Activated CD4-positive, alpha-beta T cell treated with anti-CD3 and anti-CD28 coated beads, Interleukin-2, amount 10 ng/mL, durations not matched to agents 7 days and 5 days (primary cell): ENCODE results near the gene UTS2B. TPM values are rescaled to one million over a fixed set of nuclear protein-coding genes. Genes with fewer than 3 reads are reported as not detected.
"Not testable (repeated sequence)": the region's sequence is repeated elsewhere in the genome, so short reads cannot be mapped to it uniquely, and the experiment has no call there.

Experiments
- CTCF ChIA-PET: fragments of 350-600 bp; sonication (Branson Sonifier 250); formaldehyde crosslinking; loops from one replicate; lab custom pipeline; 2021; ENCODE audit warnings: antibody characterized with exemption; lab: Charles Lee
- POLR2A ChIA-PET: fragments of 350-600 bp; sonication (Branson Sonifier 250); formaldehyde crosslinking; loops from one replicate; lab custom pipeline; 2021; ENCODE audit warnings: antibody characterized with exemption; lab: Charles Lee
- DNase-seq: peaks from one replicate; pipeline ENCODE4 v3.0.0-alpha.2; 2020
- H3K27ac Mint-ChIP-seq: one replicate; pipeline ENCODE4 v1.8.0; 2021; ENCODE audit warnings: mild to moderate bottlenecking, moderate library complexity, mixed read lengths
- H3K27me3 Mint-ChIP-seq: one replicate; pipeline ENCODE4 v1.8.0; 2021; ENCODE audit warnings: mixed read lengths
- H3K36me3 Mint-ChIP-seq: one replicate; pipeline ENCODE4 v1.8.0; 2021; ENCODE audit warnings: low read depth, mixed read lengths
- H3K4me1 Mint-ChIP-seq: one replicate; pipeline ENCODE4 v1.8.0; 2021; ENCODE audit warnings: mixed read lengths
- H3K4me3 Mint-ChIP-seq: one replicate; pipeline ENCODE4 v1.8.0; 2021; ENCODE audit warnings: mild to moderate bottlenecking, moderate library complexity, mixed read lengths
- H3K9me3 Mint-ChIP-seq: one replicate; pipeline ENCODE4 v1.8.0; 2021; ENCODE audit warnings: mixed read lengths
- total RNA-seq, 2 experiments: library from RNA; stranded (reverse); gene quantifications; one replicate each; pipeline ENCODE4 v1.2.3, GENCODE V29; 2021

Gene UTS2B
- total RNA-seq, 2 experiments from 2014 or later, result 0.20 TPM; not detected in 1

DNA sequence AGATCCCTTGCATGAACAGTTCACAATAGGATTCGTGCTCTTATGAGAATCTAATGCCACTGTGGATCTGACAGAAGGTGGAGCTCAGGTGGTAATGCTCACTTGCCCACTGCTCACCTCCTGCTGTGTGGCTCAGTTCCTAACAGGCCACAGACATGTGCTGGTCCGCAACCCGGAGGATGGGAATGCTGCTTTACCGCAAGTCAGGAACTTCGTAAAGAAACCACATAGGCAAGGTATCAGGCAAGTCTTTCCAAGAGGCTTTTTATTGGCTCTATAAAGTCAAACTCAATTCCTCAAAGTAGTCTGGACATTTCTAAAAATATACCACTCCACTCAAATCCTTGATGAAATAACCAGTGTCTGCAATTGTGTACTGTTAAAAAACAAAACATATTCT is 75.2 kb downstream of the UTS2B start:
- H3K27me3 Mint-ChIP-seq, result no peaks in the 10 kb centered on the region
- no peak overlapping the region for H3K4me3 Mint-ChIP-seq

DNA sequence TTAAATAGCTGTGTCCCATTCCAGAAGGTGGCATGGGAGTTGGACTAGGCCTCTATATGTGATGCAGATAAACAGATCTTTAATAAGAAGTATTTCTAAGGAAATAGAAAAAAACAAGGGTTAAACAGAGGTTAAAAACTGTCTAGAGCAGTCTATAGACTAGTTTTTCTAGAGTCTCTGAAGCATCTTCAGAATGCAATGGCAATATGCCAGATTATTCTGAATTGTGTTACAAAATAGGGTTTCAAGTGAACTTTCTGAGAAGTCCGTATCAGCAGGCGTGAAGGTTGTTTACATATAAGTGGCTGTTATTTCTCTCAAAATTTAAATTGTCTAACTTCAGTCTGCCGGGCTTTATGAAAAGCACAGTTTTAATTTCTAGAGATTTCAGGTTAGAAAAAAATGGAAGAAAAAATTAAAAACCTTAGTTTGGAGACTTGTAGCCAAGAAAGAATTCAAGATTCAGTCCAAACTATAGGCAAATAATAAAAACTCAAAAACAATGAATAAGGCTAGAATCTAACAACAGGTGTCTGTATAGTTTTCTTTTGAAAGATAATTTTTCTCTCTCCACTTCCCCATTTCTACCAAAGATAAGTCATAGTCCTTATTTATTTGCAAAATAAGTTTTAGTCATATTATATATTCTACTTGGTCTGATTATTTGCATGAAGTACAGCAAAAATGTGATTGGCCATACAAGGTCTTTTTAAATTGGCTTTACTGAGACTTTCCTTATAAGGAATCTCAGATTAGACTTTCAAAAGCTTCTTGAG is 76.0 kb downstream of the UTS2B start:
- no peak for DNase-seq
- no peak overlapping the region for H3K4me3 Mint-ChIP-seq
- no peaks in the 10 kb centered on the region for H3K4me1 Mint-ChIP-seq
- ChIA-PET CTCF (no interaction called here), POLR2A (no interaction called here)
- H3K27ac Mint-ChIP-seq, result no peak overlapping the region
- H3K9me3 Mint-ChIP-seq, result no peaks in the 10 kb centered on the region
- H3K27me3 Mint-ChIP-seq, result no peaks in the 10 kb centered on the region
- H3K36me3 Mint-ChIP-seq, result no peaks in the 10 kb centered on the region

More for the DNA sequence above, 75.2 kb downstream of the UTS2B start:
- no peaks in the 10 kb centered on the region for H3K9me3 Mint-ChIP-seq
- ChIA-PET CTCF (no interaction called here), POLR2A (no interaction called here)
- no peaks in the 10 kb centered on the region for H3K4me1 Mint-ChIP-seq
- no peak overlapping the region for H3K27ac Mint-ChIP-seq
- H3K36me3 Mint-ChIP-seq, result no peaks in the 10 kb centered on the region
- no peak for DNase-seq

DNA sequence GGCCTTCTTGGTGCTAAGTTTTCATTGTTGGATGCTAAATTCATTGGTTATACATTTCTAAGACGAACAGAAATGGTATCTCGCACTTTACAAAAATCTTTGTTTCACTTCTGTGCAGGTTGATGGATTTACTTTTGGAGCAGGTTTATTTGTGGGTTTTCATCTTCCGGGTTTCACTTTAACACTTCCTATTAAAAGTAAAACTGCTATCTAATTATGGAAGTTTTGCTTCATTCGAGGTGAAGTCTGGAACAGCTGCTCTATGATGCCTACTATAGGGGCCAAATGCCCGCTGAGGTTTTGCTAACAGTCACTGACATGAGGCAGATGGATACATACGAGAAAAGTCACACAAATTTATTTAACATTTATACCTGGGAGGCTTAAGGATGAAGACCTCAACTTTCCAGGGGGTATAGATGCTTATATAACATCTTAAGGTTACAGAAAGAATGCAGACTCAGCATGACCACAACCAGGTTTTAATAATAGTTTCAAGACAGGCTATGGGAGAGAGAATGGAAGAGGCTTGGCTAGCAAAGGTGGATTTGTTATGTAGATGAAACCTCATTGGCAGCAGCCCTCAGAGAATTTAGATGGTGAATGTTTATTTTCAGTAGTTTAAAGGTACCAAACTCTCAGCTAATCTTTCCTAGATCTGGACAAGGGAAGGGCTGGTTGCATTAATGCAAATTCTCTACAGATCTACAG is 77.1 kb downstream of the UTS2B start:
- CTCF ChIA-PET, result no interaction called here
- POLR2A ChIA-PET, result no interaction called here
- no peaks in the 10 kb centered on the region for H3K9me3 Mint-ChIP-seq

DNA sequence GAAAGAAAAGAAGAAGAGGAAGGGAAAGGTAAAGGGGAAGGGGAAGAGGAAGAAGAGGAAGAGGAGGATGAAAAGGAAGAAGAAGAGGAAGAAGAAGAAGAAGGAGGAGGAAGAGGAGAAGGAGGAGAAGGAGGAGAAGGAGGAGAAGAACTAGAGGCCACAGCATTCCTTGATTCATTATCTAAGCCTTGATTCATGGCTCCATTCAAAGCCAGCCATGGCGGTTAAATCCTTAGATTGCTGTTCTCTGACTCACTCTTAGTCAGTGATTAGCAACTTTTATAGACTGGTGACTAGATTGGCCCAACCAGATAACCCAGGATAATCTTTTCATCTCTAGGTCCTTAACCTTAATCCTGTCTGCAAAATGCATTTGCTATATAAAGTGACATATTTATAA is 83.7 kb downstream of the UTS2B start:
- Mint-ChIP-seq H3K4me1 (peaks cover 14% of the 10 kb centered on the region), H3K27ac (no peak overlapping the region), H3K27me3 (peaks cover 1% of the 10 kb centered on the region), H3K36me3 (no peaks in the 10 kb centered on the region), H3K4me3 (no peak overlapping the region), H3K9me3 (no peaks in the 10 kb centered on the region)
- DNase-seq, result no peak
- CTCF ChIA-PET, result no interaction called here
- POLR2A ChIA-PET, result no interaction called here

More for the DNA sequence above, 77.1 kb downstream of the UTS2B start:
- Mint-ChIP-seq H3K4me1 (no peaks in the 10 kb centered on the region), H3K4me3 (no peak overlapping the region), H3K27me3 (no peaks in the 10 kb centered on the region), H3K27ac (no peak overlapping the region), H3K36me3 (no peaks in the 10 kb centered on the region)
- no peak for DNase-seq

DNA sequence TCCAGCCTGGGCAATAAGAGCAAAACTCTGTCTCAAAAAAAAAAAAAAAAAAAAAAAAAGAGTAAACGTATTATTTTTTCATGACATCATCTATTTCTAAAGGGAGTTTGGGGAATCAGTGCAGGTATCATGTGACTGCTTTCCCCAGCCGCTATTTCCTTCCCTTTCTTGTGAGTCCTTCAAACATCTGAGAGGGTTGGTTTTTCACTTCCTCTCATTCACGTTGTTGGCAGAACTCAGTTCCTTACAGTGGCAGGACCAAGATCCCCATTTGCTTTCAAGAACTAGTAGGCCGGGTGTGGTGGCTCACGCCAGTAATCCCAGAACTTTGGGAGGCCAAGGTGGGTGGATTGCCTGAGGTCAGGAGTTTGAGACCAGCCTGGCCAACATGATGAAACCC is 84.3 kb downstream of the UTS2B start:
- H3K4me3 Mint-ChIP-seq, H3K27ac Mint-ChIP-seq, CTCF ChIA-PET, H3K36me3 Mint-ChIP-seq, H3K27me3 Mint-ChIP-seq, POLR2A ChIA-PET, H3K9me3 Mint-ChIP-seq: not testable (repeated sequence)
- H3K4me1 Mint-ChIP-seq, result peaks cover 14% of the 10 kb centered on the region
- peak; percentile 34 for DNase-seq

DNA sequence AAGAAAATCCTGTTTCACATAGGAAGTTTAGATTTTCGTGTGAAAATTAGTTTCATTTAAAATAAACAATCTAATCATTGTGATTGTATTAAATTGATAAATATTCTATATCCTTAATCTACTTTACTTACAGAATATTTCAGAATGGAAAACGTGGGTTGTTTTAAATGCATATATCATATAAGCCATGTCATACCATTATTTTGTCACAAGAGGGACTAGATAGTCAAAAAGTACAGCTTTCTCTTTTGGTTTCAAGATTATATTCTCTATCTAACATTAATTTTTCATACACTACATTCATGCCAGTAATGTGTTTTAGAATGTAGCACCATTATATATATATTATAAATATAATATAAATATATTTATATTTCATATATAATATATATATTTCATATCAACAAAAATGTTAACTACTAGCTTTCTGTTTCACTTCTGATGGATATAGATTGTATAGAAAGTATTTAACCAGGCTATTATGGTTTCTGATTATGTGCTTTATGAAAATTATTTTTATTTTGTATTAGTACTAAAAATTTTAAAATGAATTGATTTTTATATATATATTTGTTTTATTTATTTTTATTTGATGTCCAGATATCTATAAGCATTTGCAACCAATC is 86.0 kb downstream of the UTS2B start:
- ChIA-PET POLR2A (no interaction called here), CTCF (no interaction called here)
- no peak overlapping the region for H3K4me3 Mint-ChIP-seq
- no peaks in the 10 kb centered on the region for H3K9me3 Mint-ChIP-seq
- H3K27ac Mint-ChIP-seq, result no peak overlapping the region
- H3K27me3 Mint-ChIP-seq, result peaks cover 3% of the 10 kb centered on the region
- no peaks in the 10 kb centered on the region for H3K36me3 Mint-ChIP-seq
- no peak for DNase-seq
- H3K4me1 Mint-ChIP-seq, result peaks cover 14% of the 10 kb centered on the region

DNA sequence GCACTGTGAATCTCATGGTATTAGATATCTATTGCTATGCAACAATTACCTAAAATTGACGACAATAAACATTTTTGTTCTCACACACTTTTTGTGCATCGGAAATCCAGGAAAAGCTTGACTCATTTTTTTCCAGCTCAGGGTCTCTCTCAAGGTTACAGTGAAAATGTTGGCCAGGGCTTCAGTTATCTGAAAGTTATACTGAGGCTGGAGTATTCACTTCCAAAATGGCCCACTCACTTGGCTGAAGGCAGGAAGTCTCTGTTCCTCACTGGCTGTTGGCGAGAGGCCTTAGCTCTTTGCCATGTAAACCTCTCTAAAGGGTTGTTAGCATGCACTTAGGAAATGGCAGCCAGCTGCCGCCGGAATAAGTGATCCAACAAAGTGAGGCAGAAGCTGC is 89.8 kb downstream of the UTS2B start:
- Mint-ChIP-seq H3K4me3 (no peak overlapping the region), H3K27me3 (peaks cover 11% of the 10 kb centered on the region), H3K9me3 (no peaks in the 10 kb centered on the region), H3K27ac (no peak overlapping the region), H3K4me1 (peaks cover 10% of the 10 kb centered on the region), H3K36me3 (no peaks in the 10 kb centered on the region)
- ChIA-PET POLR2A (no interaction called here), CTCF (no interaction called here)
- DNase-seq, result no peak

DNA sequence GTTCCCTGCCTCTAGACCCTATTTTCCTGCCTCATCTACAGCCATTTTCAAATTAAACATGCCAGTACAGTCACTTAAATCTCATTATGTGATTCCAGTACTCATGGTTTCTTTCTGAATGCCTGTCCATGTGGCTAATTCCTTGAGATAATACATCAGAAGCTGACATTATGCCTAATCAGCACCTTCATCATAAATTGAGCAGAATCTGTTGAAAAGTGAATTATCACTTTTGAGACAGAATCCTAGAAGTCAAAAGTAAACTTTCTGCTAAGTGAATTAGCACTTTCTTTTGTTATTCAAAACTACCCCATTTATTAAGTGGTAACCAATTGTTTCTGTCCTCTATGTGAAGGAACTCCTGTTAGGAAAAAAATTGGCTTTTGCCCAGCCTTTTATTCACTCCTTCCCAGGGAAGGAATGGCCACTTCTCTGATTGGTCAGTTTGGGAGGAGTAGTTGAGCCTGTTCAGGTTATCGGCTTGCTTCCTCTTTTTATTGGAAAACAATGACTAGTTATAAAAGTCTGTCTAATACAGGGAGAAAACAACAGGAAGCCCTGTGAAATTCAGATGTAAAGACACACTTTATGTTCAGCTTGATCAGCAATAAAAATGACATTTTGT is 90.8 kb downstream of the UTS2B start:
- peaks cover 13% of the 10 kb centered on the region for H3K27me3 Mint-ChIP-seq
- ChIA-PET POLR2A (no interaction called here), CTCF (no interaction called here)
- H3K27ac Mint-ChIP-seq, result no peak overlapping the region
- H3K36me3 Mint-ChIP-seq, result no peaks in the 10 kb centered on the region
- DNase-seq, result no peak
- H3K4me3 Mint-ChIP-seq, result no peak overlapping the region
- no peaks in the 10 kb centered on the region for H3K9me3 Mint-ChIP-seq
- peaks cover 5% of the 10 kb centered on the region for H3K4me1 Mint-ChIP-seq

DNA sequence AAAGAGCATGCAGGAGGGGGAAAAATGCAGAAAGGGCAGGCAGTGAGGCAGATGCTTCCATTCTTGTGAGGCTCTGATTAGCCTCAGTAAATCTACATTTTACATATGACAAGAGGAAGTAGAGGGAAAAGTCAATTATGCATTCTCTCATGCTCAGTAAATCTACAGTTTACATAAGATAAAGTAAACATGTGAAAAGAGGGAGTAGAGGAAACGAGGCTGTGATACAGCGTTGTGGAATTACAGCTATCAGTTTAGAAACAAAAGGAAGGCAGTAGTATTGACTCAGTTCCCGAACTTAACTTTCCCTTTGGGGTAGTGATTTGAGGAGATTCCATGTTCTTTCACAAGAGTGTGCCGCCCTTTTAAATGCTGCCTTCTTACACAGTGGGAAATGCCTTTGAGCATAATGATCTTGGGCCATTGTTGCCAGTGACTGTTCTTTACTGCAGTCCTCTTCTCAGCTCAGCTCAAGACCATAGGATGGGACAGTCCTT is 92.0 kb downstream of the UTS2B start:
- Mint-ChIP-seq H3K4me3 (no peak overlapping the region), H3K27ac (no peak overlapping the region), H3K4me1 (peaks cover 5% of the 10 kb centered on the region), H3K9me3 (no peaks in the 10 kb centered on the region), H3K27me3 (peaks cover 13% of the 10 kb centered on the region), H3K36me3 (no peaks in the 10 kb centered on the region)
- ChIA-PET CTCF (no interaction called here), POLR2A (no interaction called here)
- no peak for DNase-seq

DNA sequence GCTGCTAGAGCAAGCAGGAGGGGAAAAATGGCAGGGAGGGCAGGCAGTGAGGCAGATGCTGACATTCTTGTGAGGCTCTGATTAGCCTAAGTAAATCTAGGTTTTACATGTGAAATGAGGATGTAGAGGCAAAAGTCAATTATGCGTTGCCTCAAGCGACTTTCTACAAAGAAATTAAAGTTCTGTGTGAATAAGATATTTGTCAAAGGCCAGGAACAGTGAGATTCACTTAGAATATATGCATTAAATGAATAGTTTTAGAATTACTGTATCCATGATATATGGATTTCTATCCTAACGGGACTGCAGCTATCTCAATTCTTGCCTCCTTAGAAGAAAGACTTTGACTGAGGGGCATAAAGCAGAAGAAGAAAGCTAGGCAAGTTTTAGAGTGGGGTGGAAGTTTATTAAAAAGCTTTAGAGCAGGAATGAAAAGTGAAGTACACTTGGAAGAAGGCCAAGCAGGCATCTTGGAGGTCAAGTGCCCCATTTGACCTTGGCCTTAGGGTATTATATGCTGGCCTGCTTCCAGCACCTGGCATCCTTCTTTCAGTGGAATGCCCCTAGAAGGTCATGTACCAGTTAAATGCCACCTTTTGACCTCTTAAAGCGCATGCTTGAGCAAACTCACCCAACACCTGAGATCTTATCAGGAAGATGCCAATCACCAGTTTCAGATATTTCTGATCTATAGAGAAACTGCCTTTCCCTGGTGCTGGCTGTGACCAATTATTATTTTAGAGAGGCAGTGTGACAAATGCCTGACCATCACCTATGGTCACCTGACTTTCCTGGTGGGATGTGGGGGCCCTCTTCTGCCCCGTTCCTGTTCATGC is 93.1 kb downstream of the UTS2B start:
- H3K9me3 Mint-ChIP-seq, result no peaks in the 10 kb centered on the region
- ChIA-PET POLR2A (no interaction called here), CTCF (no interaction called here)
- no peak for DNase-seq
- peaks cover 5% of the 10 kb centered on the region for H3K4me1 Mint-ChIP-seq
- H3K4me3 Mint-ChIP-seq, result no peak overlapping the region
- H3K36me3 Mint-ChIP-seq, result no peaks in the 10 kb centered on the region
- no peak overlapping the region for H3K27ac Mint-ChIP-seq
- H3K27me3 Mint-ChIP-seq, result peaks cover 13% of the 10 kb centered on the region

DNA sequence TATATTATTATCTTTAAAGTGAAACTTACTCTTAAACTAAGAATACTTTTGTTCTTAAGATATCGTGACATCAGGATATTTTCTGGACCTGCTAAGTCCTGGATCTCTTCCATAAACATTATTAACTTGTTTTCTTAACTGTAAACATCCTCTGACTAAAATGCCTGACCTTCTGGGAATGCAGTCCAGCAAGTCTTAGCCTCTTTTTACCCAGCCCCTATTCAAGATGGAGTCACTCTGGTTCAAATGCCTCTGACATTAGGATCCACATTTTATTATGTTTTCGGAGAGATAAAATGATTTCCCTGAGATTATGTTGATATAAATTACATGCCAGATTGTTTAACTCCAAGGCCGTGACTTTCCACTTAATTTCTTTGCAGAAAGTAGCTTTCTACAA is 93.7 kb downstream of the UTS2B start:
- H3K4me3 Mint-ChIP-seq, result no peak overlapping the region
- H3K27me3 Mint-ChIP-seq, result peaks cover 12% of the 10 kb centered on the region
- peaks cover 5% of the 10 kb centered on the region for H3K4me1 Mint-ChIP-seq
- DNase-seq, result no peak
- no peaks in the 10 kb centered on the region for H3K9me3 Mint-ChIP-seq
- no peak overlapping the region for H3K27ac Mint-ChIP-seq
- POLR2A ChIA-PET, result no interaction called here
- H3K36me3 Mint-ChIP-seq, result no peaks in the 10 kb centered on the region
- CTCF ChIA-PET, result no interaction called here
